Keratinocyte (primary cell): ENCODE data around the gene MOV10L1. TPM values are rescaled to one million over a fixed set of nuclear protein-coding genes. Genes with fewer than 3 reads are reported as not detected.

ENCODE experiments used
- DNase-seq: peaks from one replicate; pipeline ENCODE4 v3.0.0-alpha.2; 2011; ENCODE audit warnings: low read depth, missing footprints, low spot score
- FAIRE-seq: peaks from 2 replicates; lab custom pipeline; 2011; peaks lifted over from hg19 to GRCh38; lab: Jason Lieb, UNC
- H2AFZ ChIP-seq: 2 replicates; pipeline ENCODE4 v1.6.0; 2012; ENCODE audit warnings: low read length, control low read depth, inconsistent platforms; ENCODE audit not compliant: control insufficient read depth
- H3K27ac ChIP-seq: 2 replicates; pipeline ENCODE4 v1.5.1; 2011; ENCODE audit warnings: low read length; ENCODE audit not compliant: control insufficient read depth, insufficient read depth
- H3K27me3 ChIP-seq: 3 replicates; pipeline ENCODE4 v1.6.0; 2011; ENCODE audit warnings: low read length; ENCODE audit not compliant: control insufficient read depth, insufficient read depth; ENCODE audit errors: extremely low read depth
- H3K36me3 ChIP-seq, 2 experiments: 2 replicates in 1 of 2; 3 replicates in 1 of 2; pipeline ENCODE4 v1.5.1; 2011; ENCODE audit warnings: low read length in 2 of 2, mild to moderate bottlenecking in 1 of 2; ENCODE audit not compliant: control insufficient read depth in 2 of 2, insufficient read depth in 2 of 2; ENCODE audit errors: extremely low read depth in 1 of 2
- H3K4me1 ChIP-seq: 3 replicates; pipeline ENCODE4 v1.5.1; 2011; ENCODE audit warnings: low read length; ENCODE audit not compliant: control insufficient read depth, insufficient read depth; ENCODE audit errors: extremely low read depth
- H3K4me2 ChIP-seq: 3 replicates; pipeline ENCODE4 v1.6.0; 2011; ENCODE audit warnings: low read depth, low read length; ENCODE audit not compliant: control insufficient read depth, insufficient read depth; ENCODE audit errors: extremely low read depth
- H3K4me3 ChIP-seq, 3 experiments: fragments of 200-600 bp in 1 of 3; sonication (generic) in 1 of 3; 2 replicates in 2 of 3; 3 replicates in 1 of 3; pipeline ENCODE4 v1.5.1; 2011 to 2016; ENCODE audit warnings: low read length in 3 of 3, mild to moderate bottlenecking in 3 of 3, control low read depth in 2 of 3, inconsistent platforms in 1 of 3, low read depth in 1 of 3, mixed read lengths in 1 of 3, mixed run types in 1 of 3, moderate library complexity in 1 of 3; ENCODE audit not compliant: control insufficient read depth in 2 of 3, insufficient read depth in 2 of 3; ENCODE audit errors: extremely low read depth in 1 of 3
- H3K79me2 ChIP-seq: 2 replicates; pipeline ENCODE4 v1.6.0; 2012; ENCODE audit warnings: low read length; ENCODE audit not compliant: control insufficient read depth, insufficient read depth
- H3K9ac ChIP-seq: 3 replicates; pipeline ENCODE4 v1.6.0; 2011; ENCODE audit warnings: low read length; ENCODE audit not compliant: control insufficient read depth, insufficient read depth; ENCODE audit errors: extremely low read depth
- H3K9me1 ChIP-seq: 3 replicates; pipeline ENCODE4 v1.6.0; 2011; ENCODE audit warnings: low read length; ENCODE audit not compliant: control insufficient read depth, insufficient read depth; ENCODE audit errors: extremely low read depth
- H3K9me3 ChIP-seq: 2 replicates; pipeline ENCODE4 v1.5.1; 2012; ENCODE audit warnings: low read depth, low read length; ENCODE audit not compliant: control insufficient read depth
- H4K20me1 ChIP-seq: 3 replicates; pipeline ENCODE4 v1.6.0; 2011; ENCODE audit warnings: low read length; ENCODE audit not compliant: control insufficient read depth, insufficient read depth; ENCODE audit errors: extremely low read depth
- EZH2 ChIP-seq: IDR thresholded peaks from one replicate; pipeline ENCODE4 v1.6.1; 2012; ENCODE audit warnings: inconsistent platforms, mild to moderate bottlenecking, low read length, moderate library complexity
- dilution Hi-C: fragments of 300-500 bp; cut with MboI; formaldehyde crosslinking; loops from one replicate; pipeline ENCODE4 v1.7.0; 2020; ENCODE audit warnings: low sequenced_read_pairs; ENCODE audit not compliant: extremely low pct_ligation_motif_present
- polyA plus RNA-seq, 5 experiments: library from polyadenylated mRNA; depleted of rRNA in 3 of 5; stranded (reverse) in 3 of 5; stranded (forward) in 1 of 5; unstranded in 1 of 5; fragments of >200 nt; gene quantifications; 1 replicate in 1 of 5; 2 replicates in 3 of 5; 3 replicates in 1 of 5; pipeline versions ENCODE4 v1.2.1 to v1.2.3, GENCODE V29; 2011 to 2012; ENCODE audit warnings: missing spikeins in 2 of 5, low read depth in 1 of 5, low replicate concordance in 1 of 5
- TF ChIP-seq, protein P1 (sequence below), 3 experiments: IDR thresholded peaks in 1 of 3; conservative IDR thresholded peaks in 1 of 3; optimal IDR thresholded peaks in 1 of 3; 2 replicates in 2 of 3; 3 replicates in 1 of 3; pipeline versions ENCODE3 to v1.5.1; 2011; ENCODE audit warnings: low read length in 3 of 3, mild to moderate bottlenecking in 3 of 3, moderate library complexity in 2 of 3, control low read depth in 1 of 3, inconsistent platforms in 1 of 3; ENCODE audit not compliant: insufficient read depth in 2 of 3; ENCODE audit errors: extremely low read depth in 1 of 3

The MOV10L1 gene
- polyA plus RNA-seq, 1 donor (not counting 4 experiments of a cell fraction or from before 2014, with no cell fraction given): not detected

DNA sequence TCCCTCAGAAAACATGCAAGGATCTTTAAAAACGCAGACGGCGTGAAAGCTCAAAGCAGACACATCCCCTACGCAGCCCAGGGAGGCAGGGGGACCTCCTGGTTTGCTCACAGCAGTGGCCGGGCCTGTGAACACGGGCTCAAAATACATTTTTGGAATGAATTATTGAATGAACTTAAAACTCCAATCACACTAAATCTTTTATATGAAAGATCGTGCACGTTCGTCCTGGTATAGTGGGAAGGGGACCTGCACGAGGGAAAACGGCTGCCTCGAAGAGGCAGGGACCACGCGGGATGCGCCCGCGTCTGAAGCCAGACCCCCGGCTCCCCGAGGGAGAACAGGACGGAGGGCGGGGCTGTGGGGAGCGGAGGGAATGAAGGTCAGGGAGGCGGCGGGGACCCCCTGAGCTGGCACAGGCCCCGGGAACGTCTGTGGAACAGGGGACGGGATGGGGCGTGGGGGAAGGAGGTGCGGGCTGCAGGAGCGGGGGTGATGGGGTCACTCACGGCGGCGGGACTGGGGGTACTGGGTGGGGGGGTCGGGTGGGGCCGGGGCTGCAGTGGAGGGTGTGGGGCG lies 79.5 kb downstream of the MOV10L1 start:
- no peaks in the 10 kb centered on the region for H3K9me1 ChIP-seq
- no peaks in the 10 kb centered on the region for H3K9me3 ChIP-seq
- TF ChIP-seq EZH2: no peak
- TF ChIP-seq, protein P1, sequence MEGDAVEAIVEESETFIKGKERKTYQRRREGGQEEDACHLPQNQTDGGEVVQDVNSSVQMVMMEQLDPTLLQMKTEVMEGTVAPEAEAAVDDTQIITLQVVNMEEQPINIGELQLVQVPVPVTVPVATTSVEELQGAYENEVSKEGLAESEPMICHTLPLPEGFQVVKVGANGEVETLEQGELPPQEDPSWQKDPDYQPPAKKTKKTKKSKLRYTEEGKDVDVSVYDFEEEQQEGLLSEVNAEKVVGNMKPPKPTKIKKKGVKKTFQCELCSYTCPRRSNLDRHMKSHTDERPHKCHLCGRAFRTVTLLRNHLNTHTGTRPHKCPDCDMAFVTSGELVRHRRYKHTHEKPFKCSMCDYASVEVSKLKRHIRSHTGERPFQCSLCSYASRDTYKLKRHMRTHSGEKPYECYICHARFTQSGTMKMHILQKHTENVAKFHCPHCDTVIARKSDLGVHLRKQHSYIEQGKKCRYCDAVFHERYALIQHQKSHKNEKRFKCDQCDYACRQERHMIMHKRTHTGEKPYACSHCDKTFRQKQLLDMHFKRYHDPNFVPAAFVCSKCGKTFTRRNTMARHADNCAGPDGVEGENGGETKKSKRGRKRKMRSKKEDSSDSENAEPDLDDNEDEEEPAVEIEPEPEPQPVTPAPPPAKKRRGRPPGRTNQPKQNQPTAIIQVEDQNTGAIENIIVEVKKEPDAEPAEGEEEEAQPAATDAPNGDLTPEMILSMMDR (optimal IDR thresholded peaks at IDR 0.05 in 1 of 3, IDR thresholded peaks at IDR 0.05 in 1 of 3, conservative IDR thresholded peaks at IDR 0.05 in 1 of 3; ENCODE audit: extremely low read depth in 1 of 3, insufficient read depth in 2 of 3, low read length in 3 of 3): no peak
- dilution Hi-C loops: no loop called here
- no peaks in the 10 kb centered on the region for H3K79me2 ChIP-seq
- H3K4me2 ChIP-seq: no peak overlapping the region
- DNase-seq (no peak), FAIRE-seq (no peak)
- H3K9ac ChIP-seq: no peak overlapping the region
- H3K36me3 ChIP-seq: no peaks in the 10 kb centered on the region
- no peaks in the 10 kb centered on the region for H3K4me1 ChIP-seq
- H3K27ac ChIP-seq: no peak overlapping the region
- no peaks in the 10 kb centered on the region for H4K20me1 ChIP-seq
- H3K27me3 ChIP-seq: peaks cover 16% of the 10 kb centered on the region
- H2AFZ ChIP-seq: no peak overlapping the region
- peak overlapping the region in 1 of 3 experiments; percentile 30 for H3K4me3 ChIP-seq

DNA sequence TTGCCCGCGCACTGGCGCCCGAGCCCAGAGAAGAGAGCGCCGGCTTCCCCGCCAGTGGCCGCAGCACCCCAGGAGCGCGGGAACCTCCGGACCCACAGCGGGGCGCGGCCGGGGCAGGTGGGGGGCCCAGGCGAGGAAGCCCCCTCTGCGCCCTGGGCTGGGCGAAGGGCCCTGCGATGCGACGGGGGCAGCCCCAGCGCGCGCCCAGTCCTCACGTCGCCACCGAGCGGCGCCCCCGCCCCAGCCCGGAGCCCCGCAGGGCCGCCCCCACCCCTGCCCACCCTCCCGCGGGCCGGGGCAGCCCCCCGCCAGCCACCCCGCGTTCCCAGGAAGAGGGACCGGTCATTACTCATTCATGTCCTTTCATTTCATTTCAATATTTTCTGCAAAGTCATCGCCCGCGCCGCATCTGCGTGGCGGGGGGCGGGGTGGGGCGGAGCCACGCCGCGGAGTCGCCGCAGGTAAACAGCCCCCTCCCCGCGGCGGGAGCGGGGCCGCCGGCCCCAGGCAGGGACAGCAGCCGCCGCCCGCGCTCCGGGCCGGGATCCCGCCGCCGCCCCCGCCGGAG lies 80.1 kb downstream of the MOV10L1 start:
- dilution Hi-C loops: no loop called here
- no peak for DNase-seq
- H3K4me2 ChIP-seq: peak overlapping the region; percentile 27

More for the DNA sequence above, 80.1 kb downstream of the MOV10L1 start:
- H3K9me3 ChIP-seq: no peaks in the 10 kb centered on the region
- peak overlapping the region in 1 of 3 experiments; percentile 30 for H3K4me3 ChIP-seq
- H3K36me3 ChIP-seq: no peaks in the 10 kb centered on the region
- H3K79me2 ChIP-seq: no peaks in the 10 kb centered on the region
- no peak overlapping the region for H3K27ac ChIP-seq
- H4K20me1 ChIP-seq: no peaks in the 10 kb centered on the region
- FAIRE-seq: no peak
- no peak overlapping the region for H2AFZ ChIP-seq
- H3K4me1 ChIP-seq: no peaks in the 10 kb centered on the region
- H3K9me1 ChIP-seq: no peaks in the 10 kb centered on the region
- peaks cover 13% of the 10 kb centered on the region for H3K27me3 ChIP-seq
- TF ChIP-seq, protein P1 (optimal IDR thresholded peaks at IDR 0.05 in 1 of 3, IDR thresholded peaks at IDR 0.05 in 1 of 3, conservative IDR thresholded peaks at IDR 0.05 in 1 of 3; ENCODE audit: extremely low read depth in 1 of 3, insufficient read depth in 2 of 3, low read length in 3 of 3): no peak
- no peak for TF ChIP-seq EZH2
- H3K9ac ChIP-seq: no peak overlapping the region
